Stimulated activated naive CD4-positive, alpha-beta T cell (primary cell): ENCODE results near the gene GNL3.
"Not testable (repeated sequence)": the region's sequence is repeated elsewhere in the genome, so short reads cannot be mapped to it uniquely, and the experiment has no call there.

Experiments
- DNase-seq, 6 experiments: peaks; one replicate each; lab custom pipeline; 2025; lab: John Stamatoyannopoulos, UW

The GNL3 gene, protein sequence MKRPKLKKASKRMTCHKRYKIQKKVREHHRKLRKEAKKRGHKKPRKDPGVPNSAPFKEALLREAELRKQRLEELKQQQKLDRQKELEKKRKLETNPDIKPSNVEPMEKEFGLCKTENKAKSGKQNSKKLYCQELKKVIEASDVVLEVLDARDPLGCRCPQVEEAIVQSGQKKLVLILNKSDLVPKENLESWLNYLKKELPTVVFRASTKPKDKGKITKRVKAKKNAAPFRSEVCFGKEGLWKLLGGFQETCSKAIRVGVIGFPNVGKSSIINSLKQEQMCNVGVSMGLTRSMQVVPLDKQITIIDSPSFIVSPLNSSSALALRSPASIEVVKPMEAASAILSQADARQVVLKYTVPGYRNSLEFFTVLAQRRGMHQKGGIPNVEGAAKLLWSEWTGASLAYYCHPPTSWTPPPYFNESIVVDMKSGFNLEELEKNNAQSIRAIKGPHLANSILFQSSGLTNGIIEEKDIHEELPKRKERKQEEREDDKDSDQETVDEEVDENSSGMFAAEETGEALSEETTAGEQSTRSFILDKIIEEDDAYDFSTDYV

GRCh38 chr3:52685709-52686691 lies at the start of gene GNL3, which contains the start of gene PBRM1:
Gene GNL3 (plus strand): TSS chr3:52686032. CDS start chr3:52686093, 61 bp downstream.
Gene PBRM1 (minus strand): TSS chr3:52685913.
- peak; percentile 82 to 92 (median 88) for DNase-seq

GRCh38 chr3:52636673-52637072 lies 49.2 kb upstream of the GNL3 start:
- DNase-seq: no peak

GRCh38 chr3:52645549-52645948 lies 40.3 kb upstream of the GNL3 start:
- DNase-seq: no peak

- DNase-seq: no peak
Observed at GRCh38 chr3:52649461-52650210, 36.2 kb upstream of the GNL3 start.

- DNase-seq: no peak
Observed at GRCh38 chr3:52650439-52650838, 35.4 kb upstream of the GNL3 start.

DNA sequence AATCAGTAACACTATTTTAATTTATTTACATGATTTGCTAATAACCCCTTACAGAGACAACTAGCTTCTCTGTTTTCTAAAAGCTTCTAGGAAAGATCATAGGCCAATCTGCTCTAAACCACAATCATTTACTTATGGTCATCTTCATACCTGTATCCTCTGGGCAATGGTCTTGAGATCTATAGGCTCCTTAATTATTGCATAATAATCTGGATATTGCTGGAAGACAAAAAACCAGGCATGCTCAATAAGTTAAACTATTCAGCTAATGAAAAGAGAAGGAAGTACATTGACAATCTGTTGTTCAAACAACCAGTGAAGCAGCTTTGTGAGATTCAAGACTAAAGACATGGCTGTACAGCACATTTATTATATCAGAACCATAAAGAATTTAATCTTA lies 34.2 kb upstream of the GNL3 start:
- DNase-seq: no peak

DNA sequence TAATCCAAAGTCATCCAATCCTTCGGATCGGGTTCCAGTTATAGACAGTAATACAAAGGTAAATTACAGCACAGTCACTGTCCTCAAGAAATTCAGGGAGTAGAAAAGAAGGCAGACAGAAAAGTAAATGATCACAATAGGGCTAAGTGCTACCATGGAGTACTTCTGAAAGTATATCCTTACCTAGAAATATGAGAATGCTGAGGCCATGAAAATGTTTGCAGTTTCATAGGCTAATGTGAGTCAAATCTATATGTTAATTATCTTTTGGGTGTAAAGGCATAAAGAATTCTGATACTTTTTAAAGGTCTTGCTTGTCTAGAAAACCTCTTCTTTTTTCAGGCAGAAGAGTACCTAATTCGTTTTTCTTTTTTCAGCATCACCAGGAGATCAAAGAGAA lies 29.9 kb upstream of the GNL3 start:
- no peak for DNase-seq

- no peak for DNase-seq
Observed at GRCh38 chr3:52660046-52660445, 25.8 kb upstream of the GNL3 start.

DNA sequence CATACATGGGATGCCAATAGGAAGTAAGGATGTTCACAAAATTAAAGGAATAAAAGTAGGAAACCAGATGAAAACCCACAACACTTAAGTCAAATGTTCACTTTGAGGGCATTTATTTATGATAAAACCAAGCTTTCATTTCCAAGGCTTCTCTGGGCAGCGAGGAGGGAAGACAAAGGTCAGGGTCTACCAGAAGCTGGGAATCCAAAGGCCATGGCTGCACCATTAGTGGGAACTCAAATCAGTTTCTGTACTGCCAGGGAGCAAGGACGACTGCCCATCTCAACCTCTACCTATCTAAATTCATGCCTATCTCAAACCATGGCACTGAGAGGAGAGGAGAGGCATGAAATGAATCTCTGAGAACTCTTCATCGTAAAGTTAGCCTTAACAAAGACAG lies 22.7 kb upstream of the GNL3 start:
- no peak for DNase-seq

DNA sequence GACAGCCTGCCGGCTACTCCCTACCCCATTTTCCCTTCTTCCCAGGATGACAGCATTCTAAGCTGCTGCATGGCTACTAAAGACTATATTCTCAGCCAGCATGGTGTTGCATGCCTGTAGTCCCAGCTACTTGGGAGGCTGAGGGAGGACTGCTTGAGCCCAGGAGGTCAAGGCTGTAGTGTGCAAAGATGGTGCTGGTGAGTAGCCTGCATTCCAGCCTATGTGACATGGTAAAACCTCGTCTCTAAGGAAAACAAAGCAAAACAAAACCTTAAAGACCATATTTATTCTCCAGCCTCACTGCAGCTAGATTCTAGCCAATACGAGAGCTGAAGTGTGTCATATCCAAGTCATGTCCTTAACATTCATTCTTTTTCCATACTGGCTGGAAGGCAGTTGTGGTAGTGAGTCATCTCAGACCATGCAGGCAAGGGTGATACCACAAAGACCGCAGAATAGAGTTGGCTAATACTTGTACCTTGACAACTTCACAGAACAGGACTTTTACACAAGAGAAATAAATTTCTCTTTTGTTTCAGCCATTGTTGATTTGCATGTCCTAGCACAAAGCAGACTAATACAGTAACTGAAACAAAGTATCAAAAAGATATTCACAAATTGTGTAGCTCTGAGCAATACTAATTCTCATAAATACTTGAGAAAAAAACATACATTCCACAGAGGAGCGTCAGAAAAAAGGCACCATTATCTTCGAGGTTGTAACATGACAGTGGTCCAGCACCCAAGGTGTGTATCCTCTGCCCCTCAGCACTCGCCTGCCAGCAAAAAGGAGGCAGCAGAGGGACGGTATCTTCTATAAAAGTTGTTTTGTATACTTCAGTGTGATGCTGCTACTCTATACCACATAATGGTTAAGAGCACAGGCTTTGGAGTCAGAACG lies 15.0 kb upstream of the GNL3 start:
- DNase-seq: no peak

DNA sequence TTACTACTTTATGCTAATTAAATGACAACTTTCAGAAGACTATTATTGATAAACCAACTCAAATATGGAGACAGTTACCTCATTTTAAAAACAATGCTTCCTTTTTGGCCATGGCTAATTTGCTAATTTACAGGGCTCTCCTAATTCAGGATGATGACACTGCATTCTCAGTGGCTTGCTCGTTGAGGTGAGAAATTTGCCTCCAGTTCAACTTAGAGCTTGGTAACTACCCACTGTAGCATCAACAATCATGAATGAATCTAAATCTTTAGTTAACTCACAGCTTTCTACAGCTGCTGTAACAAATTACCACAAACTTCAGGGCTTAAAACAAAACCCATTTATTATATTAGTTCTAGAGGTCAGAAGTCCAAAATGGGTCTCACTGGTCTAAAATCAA lies 14.2 kb upstream of the GNL3 start:
- DNase-seq: no peak

DNA sequence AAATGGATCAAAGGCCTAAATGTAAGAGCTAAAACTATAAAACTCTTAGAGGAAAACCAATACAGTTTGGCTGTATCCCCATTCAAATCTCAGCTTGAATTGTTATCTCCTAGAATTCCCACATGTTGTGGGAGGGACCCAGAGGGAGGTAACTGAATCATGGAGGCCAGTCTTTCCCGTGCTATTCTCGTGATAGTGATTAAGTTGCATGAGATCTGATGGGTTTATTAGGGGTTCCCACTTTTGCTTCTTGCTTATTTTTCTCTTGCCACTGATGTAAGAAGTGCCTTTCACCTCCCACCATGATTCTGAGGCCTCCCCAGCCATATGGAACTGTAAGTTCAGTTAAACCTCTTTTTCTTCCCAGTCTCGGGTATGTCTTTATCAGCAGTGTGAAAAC lies 9.6 kb upstream of the GNL3 start:
- not testable (repeated sequence) for DNase-seq

DNA sequence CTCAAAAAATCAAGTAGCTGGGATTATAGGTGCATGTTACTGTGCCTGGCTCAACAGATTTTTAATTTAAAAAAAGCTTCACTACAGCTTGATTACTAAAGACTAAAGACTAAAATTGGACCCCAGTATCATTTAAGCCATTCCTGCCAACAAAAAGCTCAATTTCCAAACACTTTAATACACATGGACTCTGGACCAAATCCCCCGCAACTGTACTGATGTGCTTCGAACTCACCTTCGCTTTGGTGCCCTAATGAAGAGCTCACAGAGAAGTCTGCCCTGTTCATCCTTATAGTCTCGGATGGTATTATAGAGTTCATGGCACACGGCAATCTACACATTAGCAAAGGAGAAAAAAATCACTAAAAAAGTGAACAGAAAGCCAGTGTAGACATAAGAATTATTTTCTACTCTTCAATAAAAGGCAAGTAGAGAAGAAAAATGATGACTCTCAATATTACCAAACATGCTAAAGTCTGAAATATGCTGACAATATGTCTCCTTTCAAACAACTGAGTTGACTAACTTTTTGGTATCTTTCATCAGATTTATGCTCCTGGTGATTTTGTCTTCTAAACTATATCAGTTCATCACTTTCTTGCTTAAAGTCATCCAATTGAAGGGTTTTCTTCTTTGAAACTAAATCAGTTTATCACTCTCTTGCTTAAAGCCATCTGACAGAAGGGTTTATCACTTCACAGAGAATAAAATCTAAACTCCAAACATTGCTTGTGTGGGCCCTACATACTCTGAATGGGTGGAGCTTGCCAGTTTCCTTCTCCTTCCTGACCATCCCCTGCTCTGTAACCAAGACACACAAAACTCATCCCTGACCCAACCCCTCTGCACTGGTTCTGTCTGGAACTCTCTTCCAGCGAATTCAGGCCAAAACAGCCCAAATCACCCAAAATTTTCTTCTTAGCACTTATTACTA lies 7.3 kb upstream of the GNL3 start:
- DNase-seq: no peak

DNA sequence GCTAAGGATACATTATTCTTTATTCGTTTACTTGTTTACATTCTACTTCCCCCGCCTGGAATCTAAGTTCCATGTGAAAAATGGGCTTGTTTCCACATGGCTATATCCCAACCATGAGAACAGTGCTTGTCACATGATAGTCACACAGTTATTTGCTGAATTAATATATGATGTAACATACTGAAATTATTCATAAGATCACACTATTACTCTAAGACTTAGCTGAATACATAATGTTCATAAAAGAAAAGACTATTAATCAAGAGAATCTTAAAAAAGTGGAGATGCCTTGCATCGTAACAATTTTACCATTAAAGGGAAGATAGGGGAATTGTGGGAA lies 6.7 kb upstream of the GNL3 start:
- DNase-seq: no peak

- DNase-seq: no peak
Observed at GRCh38 chr3:52679811-52680210, 6.0 kb upstream of the GNL3 start.

GRCh38 chr3:52681596-52681995 lies 4.2 kb upstream of the GNL3 start:
- DNase-seq: no peak

- no peak for DNase-seq
Observed at GRCh38 chr3:52682016-52682415, 3.8 kb upstream of the GNL3 start.

DNA sequence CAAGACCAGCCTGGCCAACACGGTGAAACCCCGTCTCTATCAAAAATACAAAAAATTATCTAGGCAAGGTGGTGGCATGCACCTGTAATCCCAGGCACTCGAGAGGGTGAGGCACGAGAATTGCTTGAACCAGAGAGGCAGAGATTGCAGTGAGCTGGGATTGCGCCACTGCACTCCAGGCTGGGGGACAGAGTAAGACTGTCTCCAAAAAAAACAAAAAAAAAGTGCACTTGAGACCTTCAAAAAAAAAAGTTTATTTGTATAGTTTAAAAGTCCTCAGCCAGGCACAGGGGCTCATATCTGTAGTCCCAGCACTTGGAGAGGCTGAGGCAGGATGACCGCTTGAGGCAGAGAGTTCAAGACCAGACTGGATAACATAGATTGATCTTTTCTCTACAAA lies 2.2 kb upstream of the GNL3 start:
- DNase-seq: no peak

DNA sequence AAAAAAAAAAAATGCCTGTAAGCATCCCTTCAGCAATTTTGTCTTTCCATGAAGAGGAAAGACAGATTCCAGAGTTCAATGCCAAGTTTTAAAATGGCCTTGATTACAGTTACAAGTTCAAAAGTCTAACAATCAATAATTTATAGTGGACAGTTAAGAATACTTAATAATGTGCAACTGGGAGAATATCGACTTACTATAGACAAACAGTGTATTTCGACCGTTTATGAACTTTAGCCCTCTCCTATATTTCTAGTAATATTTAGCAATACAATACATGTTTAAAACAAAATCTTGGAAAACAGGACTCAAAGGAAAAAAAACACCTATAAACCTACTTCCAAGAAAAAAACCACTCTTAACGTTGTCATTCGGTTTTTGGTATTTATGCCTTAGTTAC lies 1.6 kb upstream of the GNL3 start:
- no peak for DNase-seq

GRCh38 chr3:52685285-52685708 lies 535 bp upstream of the GNL3 start:
- peak; percentile 41 to 80 (median 72) for DNase-seq
